Activated naive CD4-positive, alpha-beta T cell treated with anti-CD3 and anti-CD28 coated beads for 36 hours (primary cell): ENCODE results near the gene SNAP29. TPM values are rescaled to one million over a fixed set of nuclear protein-coding genes. Genes with fewer than 3 reads are reported as not detected.

ENCODE experiments used
- CTCF ChIA-PET: fragments of 350-600 bp; sonication (Branson Sonifier 250); formaldehyde crosslinking; loops from one replicate; lab custom pipeline; 2021; ENCODE audit warnings: antibody characterized with exemption; lab: Charles Lee
- DNase-seq: peaks from one replicate; pipeline ENCODE4 v3.0.0-alpha.2; 2020
- H3K27ac Mint-ChIP-seq: one replicate; pipeline ENCODE4 v1.8.0; 2021; ENCODE audit warnings: mild to moderate bottlenecking, mixed read lengths
- H3K27me3 Mint-ChIP-seq: one replicate; pipeline ENCODE4 v1.8.0; 2021; ENCODE audit warnings: low read depth, mixed read lengths
- H3K36me3 Mint-ChIP-seq: one replicate; pipeline ENCODE4 v1.8.0; 2021; ENCODE audit warnings: low read depth, mixed read lengths
- H3K4me1 Mint-ChIP-seq: one replicate; pipeline ENCODE4 v1.8.0; 2021; ENCODE audit warnings: low read depth, mixed read lengths
- H3K4me3 Mint-ChIP-seq: one replicate; pipeline ENCODE4 v1.8.0; 2021; ENCODE audit warnings: mild to moderate bottlenecking, moderate library complexity, mixed read lengths
- H3K9me3 Mint-ChIP-seq: one replicate; pipeline ENCODE4 v1.8.0; 2021; ENCODE audit warnings: mixed read lengths
- intact Hi-C: fragments of 100-400 bp; cut with micrococcal nuclease; formaldehyde crosslinking; loops from one replicate; pipeline ENCODE4 v1.15.1; 2023
- total RNA-seq, 2 experiments: library from RNA; stranded (reverse); gene quantifications; one replicate each; pipeline ENCODE4 v1.2.3, GENCODE V29; 2021

SNAP29 gene
- total RNA-seq = 10 to 100 TPM; 22.1 to 24.2 TPM

GRCh38 chr22:20858615-20859416 is at the start of gene SNAP29, which contains the start of gene PI4KA:
TSS of gene SNAP29 (plus strand) at chr22:20859007. CDS start at chr22:20859111, 104 bp downstream.
TSS of gene PI4KA (minus strand) at chr22:20858811. CDS start at chr22:20858725, 86 bp downstream.
- Mint-ChIP-seq H3K27ac (peak within 1 kb of the TSS; percentile 77), H3K9me3 (no peaks in the 10 kb centered on the region), H3K27me3 (no peaks in the 10 kb centered on the region), H3K4me1 (peaks cover 46% of the 10 kb centered on the region), H3K36me3 (peaks cover 8% of the 10 kb centered on the region), H3K4me3 (peak within 1 kb of the TSS; percentile 90)
- CTCF ChIA-PET = no interaction called here
- intact Hi-C loops = loop anchor here (1.0 to 5.0 kb wide), 7 partner anchors 16 to 307 kb away; partner anchors contain the start of genes CRKL, LZTR1 and THAP7
- peak; percentile 99 for DNase-seq

GRCh38 chr22:20809538-20810185 is 49.1 kb upstream of the SNAP29 start:
- CTCF ChIA-PET = no interaction called here
- no peak for DNase-seq
- Mint-ChIP-seq H3K4me1 (peaks cover 12% of the 10 kb centered on the region), H3K4me3 (no peak overlapping the region), H3K27ac (no peak overlapping the region), H3K36me3 (peaks cover 24% of the 10 kb centered on the region), H3K9me3 (no peaks in the 10 kb centered on the region), H3K27me3 (no peaks in the 10 kb centered on the region)
- intact Hi-C loops = loop anchor here (10.0 kb wide), 1 partner anchor 135 kb away; no protein-coding TSS in a partner anchor

GRCh38 chr22:20810645-20811044 is 48.2 kb upstream of the SNAP29 start:
- Mint-ChIP-seq H3K27me3 (no peaks in the 10 kb centered on the region), H3K9me3 (no peaks in the 10 kb centered on the region), H3K4me3 (no peak overlapping the region), H3K27ac (peak overlapping the region; percentile 64), H3K36me3 (peaks cover 26% of the 10 kb centered on the region), H3K4me1 (peaks cover 12% of the 10 kb centered on the region)
- DNase-seq = peak; percentile 40
- CTCF ChIA-PET = interaction anchor here (0.6 kb wide), 1 partner anchor 26 kb away, joined by 3 read pairs; no protein-coding TSS in a partner anchor
- intact Hi-C loops = loop anchor here (10.0 kb wide), 1 partner anchor 134 kb away; no protein-coding TSS in a partner anchor

DNA sequence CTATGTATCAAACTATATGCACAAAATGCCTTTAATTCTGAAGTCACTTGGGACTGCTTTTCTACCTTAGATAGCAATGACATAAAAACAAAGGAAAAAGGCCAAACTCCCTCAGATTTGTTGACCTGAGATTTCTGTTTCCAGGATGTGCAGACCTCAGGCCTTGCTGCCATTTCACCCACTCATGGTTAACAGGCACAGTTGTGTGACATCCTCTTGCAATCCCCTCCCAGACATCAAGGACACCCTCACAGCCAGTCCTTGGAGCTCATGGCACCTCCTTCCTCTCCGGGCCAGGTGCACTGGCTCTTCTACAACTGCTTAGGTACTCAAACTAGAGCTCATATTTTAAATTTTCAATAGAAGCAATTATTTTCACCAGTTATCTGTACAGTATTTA is 47.6 kb upstream of the SNAP29 start:
- intact Hi-C loops = loop anchor here (10.0 kb wide), 1 partner anchor 134 kb away; no protein-coding TSS in a partner anchor
- H3K4me3 Mint-ChIP-seq = no peak overlapping the region
- H3K4me1 Mint-ChIP-seq = peaks cover 12% of the 10 kb centered on the region
- no peak for DNase-seq
- peaks cover 23% of the 10 kb centered on the region for H3K36me3 Mint-ChIP-seq
- H3K27ac Mint-ChIP-seq = peak overlapping the region; percentile 56
- CTCF ChIA-PET = interaction anchor here (0.6 kb wide), 1 partner anchor 27 kb away, joined by 3 read pairs; no protein-coding TSS in a partner anchor
- H3K9me3 Mint-ChIP-seq = no peaks in the 10 kb centered on the region
- H3K27me3 Mint-ChIP-seq = no peaks in the 10 kb centered on the region

DNA sequence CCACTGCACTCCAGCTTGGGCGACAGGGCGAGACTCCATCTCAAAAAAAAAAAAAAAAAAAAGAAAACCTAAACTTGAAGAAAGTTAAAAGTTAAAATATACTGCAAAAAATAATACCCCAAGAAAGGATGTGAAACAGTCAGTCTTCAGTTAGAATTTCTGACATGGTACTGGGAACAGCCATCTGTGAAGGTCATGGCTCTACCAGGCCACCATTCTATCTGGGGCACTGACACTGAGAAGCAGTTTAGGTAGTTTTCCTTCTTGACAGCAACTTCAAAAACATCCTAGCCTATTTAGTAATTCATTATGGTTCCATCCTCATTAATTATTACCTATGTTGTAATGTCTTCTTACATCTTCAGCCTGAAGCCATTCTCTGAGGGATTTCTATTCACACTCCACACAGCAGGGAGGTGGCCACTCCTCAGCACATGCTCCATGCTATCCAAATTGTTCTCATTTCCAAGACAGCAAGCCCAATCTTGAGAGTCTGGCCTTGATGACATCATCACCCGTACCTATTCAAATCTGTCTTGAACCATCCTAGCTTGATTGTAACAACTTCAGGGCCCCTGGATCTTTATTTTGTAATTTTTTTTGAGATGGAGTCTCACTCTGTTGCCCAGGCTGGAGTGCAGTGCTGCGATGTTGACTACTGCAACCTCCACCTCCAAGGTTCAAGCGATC is 46.7 kb upstream of the SNAP29 start:
- H3K4me1 Mint-ChIP-seq = peaks cover 12% of the 10 kb centered on the region
- peaks cover 27% of the 10 kb centered on the region for H3K36me3 Mint-ChIP-seq

GRCh38 chr22:20813056-20813455 is 45.8 kb upstream of the SNAP29 start:
- CTCF ChIA-PET = interaction anchor here (0.7 kb wide), 1 partner anchor 8 kb away, joined by 3 read pairs; no protein-coding TSS in a partner anchor
- Mint-ChIP-seq H3K9me3 (no peaks in the 10 kb centered on the region), H3K36me3 (peaks cover 24% of the 10 kb centered on the region), H3K4me3 (no peak overlapping the region), H3K4me1 (peaks cover 12% of the 10 kb centered on the region), H3K27me3 (no peaks in the 10 kb centered on the region), H3K27ac (no peak overlapping the region)
- intact Hi-C loops = loop anchor here (10.0 kb wide), 1 partner anchor 132 kb away; no protein-coding TSS in a partner anchor
- DNase-seq = no peak

More for the DNA sequence above, 46.7 kb upstream of the SNAP29 start:
- H3K4me3 Mint-ChIP-seq = no peak overlapping the region
- no peak overlapping the region for H3K27ac Mint-ChIP-seq
- no peaks in the 10 kb centered on the region for H3K9me3 Mint-ChIP-seq
- intact Hi-C loops = loop anchor here (10.0 kb wide), 1 partner anchor 133 kb away; no protein-coding TSS in a partner anchor
- no peak for DNase-seq
- CTCF ChIA-PET = interaction anchor here (0.7 kb wide), 1 partner anchor 9 kb away, joined by 3 read pairs; no protein-coding TSS in a partner anchor
- no peaks in the 10 kb centered on the region for H3K27me3 Mint-ChIP-seq

DNA sequence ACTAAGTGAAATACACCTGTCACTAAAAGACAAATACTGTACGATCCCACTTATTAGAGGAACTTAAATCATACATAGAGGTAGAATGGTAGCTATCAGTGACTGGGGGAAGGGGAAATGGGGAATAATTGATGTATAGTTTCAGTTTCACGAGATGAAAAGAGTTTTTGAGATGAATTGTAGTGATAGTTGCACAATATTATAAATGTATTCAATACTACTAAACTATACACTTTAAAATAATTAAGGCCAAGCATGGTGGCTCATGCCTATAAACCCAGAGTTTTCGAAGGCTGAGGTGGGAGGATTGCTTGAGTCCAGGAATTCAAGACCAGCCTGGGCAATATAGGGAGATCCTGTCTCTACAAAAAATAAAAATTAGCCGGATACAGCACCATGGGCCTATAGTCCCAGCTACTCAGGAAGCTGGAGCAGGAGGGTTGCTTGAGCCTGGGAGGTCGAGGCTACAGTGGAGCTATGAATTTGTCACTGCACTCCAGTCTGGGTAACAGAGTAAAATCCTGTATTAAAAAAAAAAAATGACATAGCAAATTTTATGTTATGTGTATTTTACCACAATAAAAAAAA is 44.5 kb upstream of the SNAP29 start:
- DNase-seq = no peak
- Mint-ChIP-seq H3K27ac (no peak overlapping the region), H3K4me3 (no peak overlapping the region), H3K36me3 (peaks cover 29% of the 10 kb centered on the region), H3K4me1 (peaks cover 12% of the 10 kb centered on the region), H3K9me3 (no peaks in the 10 kb centered on the region), H3K27me3 (no peaks in the 10 kb centered on the region)
- CTCF ChIA-PET = no interaction called here
- intact Hi-C loops = loop anchor here (10.0 kb wide), 1 partner anchor 130 kb away; no protein-coding TSS in a partner anchor

DNA sequence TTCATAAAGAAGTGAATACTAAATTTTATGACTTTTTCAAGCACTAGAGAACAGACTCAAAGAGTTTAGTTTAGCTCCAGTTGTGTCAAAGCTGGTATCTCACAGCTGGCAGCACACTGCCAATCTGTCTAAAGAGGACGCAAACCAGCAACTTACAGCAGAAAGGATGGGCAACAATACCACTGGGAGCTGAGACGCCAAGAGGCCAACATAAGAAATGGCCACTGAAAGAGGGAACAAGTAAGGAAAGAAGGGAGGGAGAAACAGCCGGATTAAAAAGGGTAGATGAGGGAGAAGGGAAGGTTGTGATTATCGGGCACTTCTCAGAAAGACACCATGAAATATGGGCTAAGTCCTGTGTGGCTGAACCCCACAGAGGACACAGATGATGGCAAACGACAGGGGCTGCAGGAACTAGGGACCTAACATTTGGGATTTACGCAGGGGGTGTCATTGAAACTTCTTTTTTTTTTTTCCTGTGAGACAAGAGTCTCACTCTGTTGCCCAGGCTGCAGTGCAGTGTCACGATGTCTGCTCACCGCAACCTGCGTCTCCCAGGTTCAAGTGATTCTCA is 43.2 kb upstream of the SNAP29 start:
- H3K4me1 Mint-ChIP-seq = peaks cover 10% of the 10 kb centered on the region
- H3K9me3 Mint-ChIP-seq = no peaks in the 10 kb centered on the region
- CTCF ChIA-PET = no interaction called here
- H3K4me3 Mint-ChIP-seq = no peak overlapping the region
- no peak overlapping the region for H3K27ac Mint-ChIP-seq
- no peaks in the 10 kb centered on the region for H3K27me3 Mint-ChIP-seq
- intact Hi-C loops = loop anchor here (5.0 to 10.0 kb wide), 2 partner anchors 42 to 129 kb away; partner anchors contain the start of genes PI4KA and SNAP29
- DNase-seq = no peak
- H3K36me3 Mint-ChIP-seq = peaks cover 29% of the 10 kb centered on the region

GRCh38 chr22:20816559-20816958 is 42.2 kb upstream of the SNAP29 start:
- intact Hi-C loops = loop anchor here (5.0 to 10.0 kb wide), 2 partner anchors 41 to 128 kb away; partner anchors contain the start of genes PI4KA and SNAP29
- no peak overlapping the region for H3K27ac Mint-ChIP-seq
- H3K4me1 Mint-ChIP-seq = peaks cover under 1% of the 10 kb centered on the region
- H3K9me3 Mint-ChIP-seq = no peaks in the 10 kb centered on the region
- DNase-seq = no peak
- H3K36me3 Mint-ChIP-seq = peaks cover 29% of the 10 kb centered on the region
- H3K27me3 Mint-ChIP-seq = no peaks in the 10 kb centered on the region
- H3K4me3 Mint-ChIP-seq = no peak overlapping the region
- CTCF ChIA-PET = no interaction called here

GRCh38 chr22:20818471-20818870 is 40.3 kb upstream of the SNAP29 start:
- Mint-ChIP-seq H3K27ac (no peak overlapping the region), H3K4me3 (no peak overlapping the region), H3K36me3 (peaks cover 20% of the 10 kb centered on the region), H3K9me3 (no peaks in the 10 kb centered on the region), H3K27me3 (no peaks in the 10 kb centered on the region), H3K4me1 (no peaks in the 10 kb centered on the region)
- CTCF ChIA-PET = no interaction called here
- DNase-seq = no peak
- intact Hi-C loops = loop anchor here (5.0 to 10.0 kb wide), 2 partner anchors 39 to 126 kb away; partner anchors contain the start of genes PI4KA and SNAP29

DNA sequence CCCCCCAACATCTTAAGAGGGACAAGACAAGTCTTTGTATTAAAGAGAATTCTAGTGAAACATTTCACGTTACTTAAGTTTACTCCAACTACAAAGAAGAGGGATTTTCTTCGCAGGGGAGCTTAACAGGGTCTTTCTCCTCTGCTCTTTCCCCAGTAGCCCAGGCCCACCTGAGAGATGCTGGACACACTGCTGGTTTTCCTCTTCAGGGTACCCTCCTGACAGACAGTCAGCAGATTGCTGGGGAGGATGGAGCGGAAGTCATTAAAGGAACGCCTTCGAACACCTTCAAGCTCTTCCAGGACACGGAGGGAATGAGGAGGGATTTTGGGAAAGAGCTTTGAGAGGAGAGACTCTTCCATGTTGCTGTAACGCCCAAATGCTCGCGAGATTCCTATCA is 39.3 kb upstream of the SNAP29 start:
- CTCF ChIA-PET = interaction anchor here (1.0 kb wide), 1 partner anchor 10 kb away, joined by 3 read pairs; no protein-coding TSS in a partner anchor
- Mint-ChIP-seq H3K4me3 (no peak overlapping the region), H3K36me3 (peaks cover 18% of the 10 kb centered on the region)

More for the DNA sequence above, 39.3 kb upstream of the SNAP29 start:
- H3K9me3 Mint-ChIP-seq = no peaks in the 10 kb centered on the region
- no peaks in the 10 kb centered on the region for H3K27me3 Mint-ChIP-seq
- no peak for DNase-seq
- H3K27ac Mint-ChIP-seq = no peak overlapping the region
- intact Hi-C loops = loop anchor here (5.0 to 10.0 kb wide), 2 partner anchors 38 to 125 kb away; partner anchors contain the start of genes PI4KA and SNAP29
- no peaks in the 10 kb centered on the region for H3K4me1 Mint-ChIP-seq
